WI38 (cell line): ENCODE data around the gene TTC28.

ENCODE experiments used
- H3K4me3 ChIP-seq: 2 replicates; pipeline ENCODE4 v1.5.1; 2011; ENCODE audit warnings: low read depth, mild to moderate bottlenecking, control low read depth, low read length
- TF ChIP-seq, protein P1 (sequence below): IDR thresholded peaks from 2 replicates; pipeline ENCODE4 v1.5.1; 2012; ENCODE audit warnings: low read depth, mild to moderate bottlenecking, control low read depth, low read length

Gene TTC28

DNA sequence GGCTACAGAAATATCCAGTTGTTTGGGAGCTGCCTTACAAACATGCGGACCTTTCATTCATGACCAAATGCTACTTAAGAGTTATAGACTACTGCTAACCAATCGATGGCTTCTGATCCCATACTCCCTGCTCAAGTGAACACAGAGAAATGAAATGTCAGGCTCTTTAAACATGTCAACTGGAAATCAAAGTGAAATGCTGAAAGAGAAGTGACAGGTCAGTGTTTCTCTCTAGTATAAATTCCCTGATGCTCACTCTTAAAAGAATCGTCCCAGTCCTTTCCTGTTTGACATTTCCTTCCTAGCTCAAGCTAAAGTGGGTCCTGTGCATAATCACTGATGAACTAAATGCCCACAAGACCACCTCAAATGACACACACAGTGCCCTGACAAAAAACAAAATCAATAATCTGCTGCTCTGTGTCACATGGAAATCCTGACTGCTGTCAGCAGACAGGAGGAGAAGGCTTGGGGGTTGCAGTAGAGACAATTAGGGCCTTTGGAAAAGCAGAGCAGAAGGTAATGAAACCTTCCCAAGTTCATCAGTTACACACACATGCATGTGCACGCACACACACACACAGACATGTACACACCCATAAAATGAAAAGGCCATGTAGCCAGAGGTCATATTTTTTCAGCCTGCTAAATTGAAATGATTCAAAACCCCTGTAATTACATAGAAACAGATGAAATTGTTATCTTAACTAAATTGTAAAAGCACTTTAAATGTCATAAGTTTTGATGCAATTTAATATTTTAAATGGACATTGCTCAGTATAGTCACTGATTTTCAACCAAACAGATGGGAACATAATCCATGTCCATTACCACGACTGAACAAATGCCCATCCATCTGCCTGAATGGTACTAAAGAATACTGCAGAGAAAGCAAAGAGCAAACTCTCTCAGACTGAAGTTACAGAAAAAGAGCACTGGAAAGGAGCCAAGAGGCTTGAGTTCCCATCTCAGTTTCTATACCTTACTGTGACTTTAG lies 330.7 kb downstream of the TTC28 start:
- TF ChIP-seq, protein P1, sequence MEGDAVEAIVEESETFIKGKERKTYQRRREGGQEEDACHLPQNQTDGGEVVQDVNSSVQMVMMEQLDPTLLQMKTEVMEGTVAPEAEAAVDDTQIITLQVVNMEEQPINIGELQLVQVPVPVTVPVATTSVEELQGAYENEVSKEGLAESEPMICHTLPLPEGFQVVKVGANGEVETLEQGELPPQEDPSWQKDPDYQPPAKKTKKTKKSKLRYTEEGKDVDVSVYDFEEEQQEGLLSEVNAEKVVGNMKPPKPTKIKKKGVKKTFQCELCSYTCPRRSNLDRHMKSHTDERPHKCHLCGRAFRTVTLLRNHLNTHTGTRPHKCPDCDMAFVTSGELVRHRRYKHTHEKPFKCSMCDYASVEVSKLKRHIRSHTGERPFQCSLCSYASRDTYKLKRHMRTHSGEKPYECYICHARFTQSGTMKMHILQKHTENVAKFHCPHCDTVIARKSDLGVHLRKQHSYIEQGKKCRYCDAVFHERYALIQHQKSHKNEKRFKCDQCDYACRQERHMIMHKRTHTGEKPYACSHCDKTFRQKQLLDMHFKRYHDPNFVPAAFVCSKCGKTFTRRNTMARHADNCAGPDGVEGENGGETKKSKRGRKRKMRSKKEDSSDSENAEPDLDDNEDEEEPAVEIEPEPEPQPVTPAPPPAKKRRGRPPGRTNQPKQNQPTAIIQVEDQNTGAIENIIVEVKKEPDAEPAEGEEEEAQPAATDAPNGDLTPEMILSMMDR: no peak

DNA sequence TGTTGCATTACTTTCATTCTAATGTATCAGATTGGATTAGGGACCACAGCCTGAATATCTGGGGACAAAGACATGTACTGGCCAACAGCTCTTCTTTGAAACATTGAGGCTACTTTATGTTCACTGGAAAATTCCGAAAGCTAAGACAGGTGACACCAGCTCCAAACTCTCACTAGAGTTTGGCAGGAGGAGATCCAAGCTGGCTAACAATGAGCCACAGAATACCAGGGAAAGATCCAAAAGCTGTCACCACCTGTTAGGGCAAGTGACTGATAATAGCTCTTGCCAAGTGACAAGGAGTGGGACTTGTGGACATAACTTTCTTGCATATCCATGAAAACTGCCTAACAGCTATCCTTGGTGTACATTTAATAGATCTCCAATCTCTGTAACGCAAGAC lies 333.3 kb downstream of the TTC28 start:
- TF ChIP-seq, protein P1: no peak
- no peak overlapping the region for H3K4me3 ChIP-seq

More for the DNA sequence above, 330.7 kb downstream of the TTC28 start:
- no peak overlapping the region for H3K4me3 ChIP-seq

DNA sequence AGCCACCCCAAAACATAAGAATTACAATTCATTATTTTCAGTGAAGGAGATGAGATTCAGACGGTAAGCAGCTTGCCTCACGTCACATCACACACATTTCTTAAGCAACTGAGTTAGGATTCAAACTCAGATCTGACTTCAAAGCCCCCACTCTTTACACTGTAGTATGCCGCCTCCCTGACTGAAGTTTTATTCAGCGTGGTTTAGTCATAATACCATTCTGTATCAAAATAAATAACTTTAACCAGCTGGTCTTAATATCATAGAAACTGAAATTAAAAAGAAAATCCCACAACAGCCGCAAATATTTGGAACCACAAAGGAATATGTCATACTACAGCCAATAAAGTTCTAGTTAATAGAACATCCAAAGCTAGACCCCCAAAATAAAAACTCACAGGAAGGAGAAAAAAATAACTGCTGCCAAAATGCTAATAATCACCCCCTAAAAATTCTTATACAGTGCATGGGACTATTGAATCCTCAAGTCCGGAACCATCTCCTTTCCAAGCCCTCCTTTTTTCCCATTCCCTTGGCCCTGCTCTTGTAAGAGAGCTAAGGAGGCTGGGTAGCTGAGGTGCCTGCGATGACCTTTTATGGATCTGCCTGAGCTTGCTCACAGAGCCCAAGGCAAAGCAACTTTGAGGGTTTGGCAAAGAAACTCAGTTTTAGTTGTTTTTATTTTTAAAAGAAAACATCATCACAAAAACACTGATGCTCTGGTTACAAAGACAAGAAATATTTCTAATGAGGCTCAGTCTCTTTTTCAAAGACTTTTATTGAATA lies 334.5 kb downstream of the TTC28 start:
- H3K4me3 ChIP-seq: no peak overlapping the region
- TF ChIP-seq, protein P1: no peak

DNA sequence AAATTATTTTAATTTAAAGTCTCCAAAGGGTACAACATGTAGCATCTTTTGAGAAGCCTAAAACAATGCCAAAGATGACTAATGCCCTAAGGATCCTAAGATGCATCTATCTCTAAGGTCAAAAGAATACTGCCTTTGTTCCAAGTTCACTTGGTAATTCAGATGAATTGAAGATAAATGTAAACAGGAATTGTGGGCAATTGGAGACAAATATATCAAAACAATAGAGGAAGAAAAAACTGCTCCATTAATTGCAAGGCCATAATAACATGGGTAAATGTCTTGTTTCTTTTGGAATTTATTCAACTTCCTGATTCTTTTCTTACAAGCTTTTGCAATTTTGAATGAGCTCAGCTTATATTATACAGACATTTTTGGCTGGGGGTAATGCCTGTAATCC lies 338.6 kb downstream of the TTC28 start:
- H3K4me3 ChIP-seq: no peak overlapping the region
- TF ChIP-seq, protein P1: no peak

DNA sequence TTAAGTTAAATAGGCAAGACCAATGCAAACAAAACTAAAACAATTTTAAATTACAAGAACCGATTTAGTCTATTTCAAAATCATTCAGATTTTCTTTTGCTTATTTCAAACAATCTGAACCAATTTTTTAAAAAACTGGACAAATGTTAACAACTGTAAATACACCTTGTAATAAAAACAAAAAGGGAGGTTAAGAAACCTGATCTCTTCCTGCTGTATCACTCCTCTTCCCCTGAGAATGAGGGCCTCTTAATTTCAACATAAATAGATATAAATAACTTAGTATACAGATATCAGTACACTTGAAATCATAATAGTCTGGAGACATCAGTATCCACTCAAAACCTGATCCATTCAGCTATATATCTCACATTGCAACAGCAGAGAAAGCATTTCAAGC lies 346.6 kb downstream of the TTC28 start:
- TF ChIP-seq, protein P1: no peak

DNA sequence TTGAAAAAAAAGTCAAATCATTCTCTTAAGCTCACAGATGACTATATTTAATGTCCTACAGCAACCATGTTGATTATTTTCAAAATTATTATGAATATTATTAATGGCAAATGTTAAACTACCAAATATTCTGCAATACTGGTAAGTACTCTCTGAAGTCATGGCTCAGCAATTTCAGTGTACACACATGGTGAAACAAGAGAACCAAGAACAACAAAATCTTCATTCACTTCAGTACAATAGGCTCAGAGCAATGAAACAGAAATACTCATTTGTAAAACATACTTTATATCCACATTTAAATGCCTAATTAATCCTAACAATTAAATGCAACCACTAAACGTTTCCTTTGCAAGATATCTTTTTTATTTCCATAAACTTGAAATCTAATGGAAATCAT lies 347.2 kb downstream of the TTC28 start:
- H3K4me3 ChIP-seq: no peak overlapping the region
- TF ChIP-seq, protein P1: no peak

More for the DNA sequence above, 346.6 kb downstream of the TTC28 start:
- no peak overlapping the region for H3K4me3 ChIP-seq
